HG02884 (cell line): Measurements from ENCODE around the gene CLSTN2.

Source experiments
- ATAC-seq: cut with Tn5 transposase; IDR thresholded peaks from one replicate; pipeline ENCODE4 v1.9.1; 2021; ENCODE audit warnings: mild to moderate bottlenecking, moderate library complexity; ENCODE audit not compliant: unreplicated experiment

CLSTN2 gene

DNA sequence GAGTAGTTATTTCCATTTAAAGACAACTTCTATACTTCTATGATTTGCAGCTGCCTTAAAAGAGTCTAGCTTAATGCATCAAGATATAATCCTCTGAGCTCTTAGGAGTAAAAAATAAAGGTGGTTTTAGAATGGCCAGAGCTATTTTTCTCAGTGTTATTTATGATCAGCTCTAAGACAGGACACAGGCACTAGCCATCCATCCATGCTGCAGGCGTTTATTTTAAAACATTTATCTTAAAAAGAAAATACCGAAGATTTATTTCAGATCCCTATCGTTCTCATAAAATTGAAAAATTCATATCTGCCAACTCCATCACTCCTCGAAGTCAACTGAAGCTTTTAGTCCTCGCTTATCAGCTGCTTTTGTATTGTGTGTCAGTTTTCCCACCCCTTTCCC, 243.5 kb downstream of the CLSTN2 start:
- ATAC-seq = no peak

DNA sequence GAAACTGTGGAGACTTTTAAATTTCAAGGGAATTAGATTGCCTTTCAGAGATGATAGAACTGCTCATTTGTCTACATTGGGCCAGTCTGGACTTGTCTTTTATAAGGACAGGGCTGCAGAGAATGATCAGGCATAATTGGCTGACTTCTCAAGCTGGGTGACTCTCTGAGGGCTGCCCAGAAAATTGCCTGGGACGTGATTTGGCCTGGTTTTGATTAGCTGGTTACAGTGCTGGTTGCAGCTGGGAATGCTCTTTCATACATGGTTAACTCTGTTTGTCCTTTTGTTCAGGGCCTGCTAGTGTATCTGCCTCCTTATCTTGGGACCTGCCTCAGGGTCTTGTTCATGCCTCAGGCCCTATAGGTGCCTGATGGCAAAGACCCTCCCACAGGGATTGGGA, 245.6 kb downstream of the CLSTN2 start:
- ATAC-seq = no peak

DNA sequence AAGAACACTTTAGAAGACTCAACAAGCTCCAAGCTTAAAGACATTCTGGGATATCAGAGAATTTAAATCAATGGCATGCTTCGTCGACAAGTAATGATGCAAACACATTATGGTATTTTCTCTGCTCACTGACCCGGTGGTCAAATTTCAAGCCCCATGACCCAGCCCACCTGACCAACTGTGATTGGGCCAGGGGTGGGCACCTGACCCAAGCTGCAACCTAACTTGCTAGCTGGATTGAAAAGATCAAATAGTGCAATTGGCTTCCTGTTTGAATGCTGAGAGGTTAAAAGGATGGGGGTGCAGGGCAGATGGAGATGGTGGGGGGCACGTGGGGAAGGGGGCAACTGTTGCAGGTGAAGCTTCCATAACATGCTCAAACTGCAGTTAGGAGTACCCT, 250.4 kb downstream of the CLSTN2 start:
- no peak for ATAC-seq

DNA sequence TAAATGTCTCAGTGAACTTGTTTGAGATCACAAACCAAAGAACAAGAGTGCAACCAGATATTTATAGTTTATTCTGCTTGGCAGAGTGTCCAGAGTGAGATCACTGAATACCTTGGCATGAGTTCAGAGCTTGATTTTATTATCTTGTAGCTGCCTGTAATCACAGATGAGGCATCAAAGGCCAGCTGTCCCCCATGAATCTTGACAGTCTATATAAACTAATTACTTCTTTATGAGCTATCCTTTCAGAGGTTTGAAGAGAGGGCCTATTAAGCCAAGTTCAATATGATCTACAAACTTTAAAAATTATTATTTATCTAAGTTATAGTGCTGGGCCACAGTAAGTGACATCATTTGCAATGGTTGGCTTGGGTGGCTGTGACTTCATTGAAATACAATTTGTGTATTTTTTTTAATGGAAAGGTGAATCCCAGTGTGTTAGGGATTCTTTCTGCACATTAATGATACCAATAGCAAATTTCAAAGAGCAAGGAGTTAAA, 251.5 kb downstream of the CLSTN2 start:
- no peak for ATAC-seq

DNA sequence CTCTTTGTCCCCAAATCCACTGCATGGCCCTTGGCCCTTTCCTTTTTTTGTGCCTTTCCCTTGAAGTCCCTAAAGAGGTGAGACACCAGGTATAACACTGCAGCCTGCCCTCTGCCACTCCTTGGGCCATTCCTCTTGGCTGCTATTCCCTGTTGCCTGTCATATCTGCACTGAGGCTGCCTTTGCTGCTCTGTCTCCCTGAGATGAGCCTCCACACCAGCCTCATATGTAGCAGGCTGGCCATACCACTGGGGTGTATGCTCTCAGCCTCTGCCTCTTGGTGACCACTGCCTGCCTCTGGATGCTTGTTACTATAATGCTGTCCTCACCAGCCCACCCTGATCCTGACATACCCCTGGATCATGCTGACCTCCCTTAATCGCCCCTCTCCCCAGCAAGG, 252.0 kb downstream of the CLSTN2 start:
- ATAC-seq = no peak

DNA sequence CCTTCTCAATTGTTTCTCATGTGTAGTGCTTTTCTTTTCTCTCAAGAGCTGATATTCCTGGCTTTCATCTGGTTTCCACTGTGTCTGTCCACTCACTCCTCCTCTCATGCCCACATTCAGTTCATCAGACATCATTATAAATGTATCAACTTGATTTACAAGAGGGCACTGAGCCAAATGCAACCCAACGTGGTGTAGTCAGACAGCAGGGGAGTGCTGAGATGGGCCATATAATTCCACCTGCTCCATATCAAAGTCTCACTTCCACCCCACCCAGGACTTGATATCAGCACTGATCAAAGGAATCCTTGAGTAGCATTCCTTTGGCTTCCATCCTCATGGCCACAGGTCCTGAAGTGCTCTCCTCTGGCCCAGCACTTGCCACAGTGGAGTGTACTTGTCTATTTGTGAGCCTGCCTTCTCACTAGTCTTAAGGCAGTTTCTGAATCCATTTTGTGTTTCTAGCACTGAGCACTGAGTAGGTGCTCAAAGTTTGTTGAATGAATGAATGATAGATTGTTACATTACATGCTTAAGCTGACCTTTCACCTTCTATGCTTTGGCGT, 252.8 kb downstream of the CLSTN2 start:
- ATAC-seq = no peak

DNA sequence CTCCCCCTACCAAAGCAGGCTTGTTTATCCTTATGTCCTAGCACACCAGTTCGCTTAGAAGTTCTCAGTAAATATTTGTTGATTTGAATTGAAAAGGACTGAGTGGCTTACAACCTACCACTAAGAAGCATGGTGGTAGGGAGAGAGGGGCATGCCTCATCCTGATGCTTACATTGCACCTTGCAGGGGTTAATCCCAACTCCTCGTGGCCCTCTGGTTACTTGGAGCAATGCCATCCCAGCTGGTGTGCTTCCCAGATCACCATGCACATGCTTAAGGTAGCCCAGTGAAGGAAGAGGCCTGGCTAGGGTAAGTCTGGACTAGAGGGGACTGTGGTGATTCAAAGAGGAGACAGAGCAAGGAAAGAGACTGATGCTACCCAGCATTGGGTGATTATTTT, 253.3 kb downstream of the CLSTN2 start:
- no peak for ATAC-seq

DNA sequence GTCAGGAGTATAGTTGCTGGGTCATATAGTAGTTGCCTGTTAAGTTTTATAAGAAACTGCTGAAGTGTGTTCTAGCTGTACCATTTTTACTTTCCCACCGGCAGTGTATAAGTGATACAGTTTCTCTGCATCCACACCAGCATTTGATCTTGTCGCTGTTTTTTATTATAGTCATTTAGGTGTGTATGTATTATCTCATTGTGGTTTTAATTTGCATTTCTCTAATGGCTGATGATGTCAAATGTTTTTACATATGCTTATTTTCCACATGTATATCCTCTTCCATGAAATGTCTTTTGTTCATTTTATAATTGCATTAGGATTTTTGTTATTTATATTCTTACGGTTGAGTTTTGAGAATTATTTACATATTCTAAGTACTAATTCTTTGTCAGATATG, 254.3 kb downstream of the CLSTN2 start:
- ATAC-seq = no peak

DNA sequence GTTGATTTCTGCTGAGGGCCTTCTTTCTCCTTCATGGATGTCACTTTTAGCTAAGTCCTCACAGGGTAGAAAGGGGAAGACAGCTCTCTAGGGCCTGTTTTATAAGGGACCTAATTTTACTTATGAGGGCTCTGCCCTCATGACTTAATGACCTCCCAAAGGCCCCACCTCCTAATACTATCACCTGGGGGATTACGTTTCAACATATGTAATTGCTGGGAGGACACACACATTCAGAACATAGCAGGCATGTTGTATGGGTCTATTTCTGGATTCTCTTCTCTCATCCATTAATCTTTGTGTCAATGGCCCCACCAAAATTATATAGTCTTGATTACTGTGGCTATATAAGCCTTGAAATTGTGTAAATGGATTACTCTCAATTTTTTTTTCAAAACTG, 255.0 kb downstream of the CLSTN2 start:
- ATAC-seq = no peak

DNA sequence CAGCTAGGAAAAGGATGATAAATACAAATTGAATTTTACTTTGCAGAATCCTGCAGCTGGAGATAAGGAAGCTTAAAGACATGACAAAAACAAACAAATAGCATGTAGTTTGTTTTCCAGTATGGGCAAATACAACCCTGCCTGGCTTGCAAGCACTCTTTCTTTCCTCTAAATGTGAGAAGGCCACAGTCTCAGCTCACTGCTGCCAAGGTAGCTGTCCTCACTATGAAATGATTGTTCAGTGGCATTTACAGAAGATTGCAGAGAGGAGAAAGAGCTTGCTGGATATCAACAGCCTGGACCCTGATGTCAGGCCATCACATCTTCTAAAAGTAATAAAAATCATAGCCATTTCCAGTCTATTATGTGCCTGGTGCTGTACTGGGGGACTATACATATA, 262.0 kb downstream of the CLSTN2 start:
- no peak for ATAC-seq

DNA sequence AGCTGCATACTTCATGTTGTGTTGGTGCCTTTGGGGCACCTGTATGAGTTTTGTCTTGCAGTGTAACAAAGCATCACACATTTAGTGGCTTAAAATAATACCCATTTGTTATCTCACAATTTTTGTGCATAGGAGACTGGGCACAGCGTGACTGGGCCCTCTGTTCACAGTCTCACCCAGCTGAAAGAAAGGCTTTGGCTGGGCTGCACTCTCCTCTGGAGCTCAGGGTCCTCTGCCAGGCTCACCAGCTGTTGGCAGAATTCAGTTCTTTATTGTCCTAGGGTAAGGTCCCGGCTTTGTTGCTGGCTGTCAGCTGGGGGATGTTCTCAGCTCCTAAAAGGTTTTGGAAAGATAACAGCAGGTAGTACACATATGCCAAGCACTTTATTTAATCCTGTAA, 263.3 kb downstream of the CLSTN2 start:
- no peak for ATAC-seq

DNA sequence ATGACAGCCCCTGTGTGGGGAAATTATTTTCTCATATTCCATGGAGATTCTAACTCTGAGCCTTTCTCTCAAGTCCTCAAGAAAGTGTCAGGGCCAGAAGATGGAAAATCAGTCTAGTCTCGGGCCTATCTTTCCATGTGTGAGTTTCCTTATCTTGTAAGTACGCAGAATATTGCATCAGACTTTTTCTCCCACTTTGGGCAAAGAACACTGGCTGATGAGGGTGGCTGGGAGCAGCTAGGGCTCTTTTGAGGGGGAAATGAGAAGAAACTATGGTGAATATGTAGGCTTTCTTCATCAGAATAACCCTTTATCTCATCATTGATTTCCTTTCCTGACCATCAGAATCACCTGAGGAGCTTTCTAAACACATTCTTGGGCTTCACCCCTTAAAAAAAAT, 264.0 kb downstream of the CLSTN2 start:
- no peak for ATAC-seq

DNA sequence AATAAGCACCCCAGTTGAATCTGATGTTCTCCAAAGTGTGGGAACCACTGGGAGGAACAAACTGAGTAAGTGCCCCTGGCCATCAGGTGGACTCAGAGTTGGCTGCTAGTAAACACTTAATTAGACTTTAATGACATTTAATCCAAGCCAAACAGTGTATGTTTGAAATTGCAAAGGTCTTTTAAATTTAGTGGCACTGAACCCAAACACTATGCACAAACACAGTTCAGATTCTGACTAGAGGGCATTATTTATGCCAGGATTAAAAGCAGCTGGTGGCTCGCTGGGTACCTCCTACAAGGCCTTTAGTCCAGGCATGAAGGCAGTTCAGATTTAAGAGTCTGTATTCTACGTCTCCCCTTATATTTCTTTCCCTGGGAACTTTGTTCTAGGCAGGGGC, 264.8 kb downstream of the CLSTN2 start:
- ATAC-seq = no peak

DNA sequence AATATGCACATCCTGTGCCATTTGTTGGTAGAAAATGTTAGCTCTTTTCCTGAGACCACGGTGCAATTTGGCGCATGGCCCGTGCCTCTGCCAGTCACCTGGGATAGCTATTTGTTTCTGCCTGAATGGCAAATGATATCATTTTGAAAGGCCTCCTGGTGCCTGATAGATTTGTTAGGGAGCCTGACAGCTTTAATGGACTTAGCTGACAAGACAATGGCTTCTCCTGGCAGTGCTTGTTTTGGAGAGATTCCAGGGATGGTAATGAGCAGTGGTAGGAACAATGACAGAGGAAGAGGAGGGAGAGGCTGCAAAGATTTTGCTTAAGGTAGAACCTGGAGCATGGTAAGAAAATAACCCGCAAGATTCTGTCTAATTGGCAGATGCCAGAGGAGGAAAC, 268.5 kb downstream of the CLSTN2 start:
- ATAC-seq = no peak

DNA sequence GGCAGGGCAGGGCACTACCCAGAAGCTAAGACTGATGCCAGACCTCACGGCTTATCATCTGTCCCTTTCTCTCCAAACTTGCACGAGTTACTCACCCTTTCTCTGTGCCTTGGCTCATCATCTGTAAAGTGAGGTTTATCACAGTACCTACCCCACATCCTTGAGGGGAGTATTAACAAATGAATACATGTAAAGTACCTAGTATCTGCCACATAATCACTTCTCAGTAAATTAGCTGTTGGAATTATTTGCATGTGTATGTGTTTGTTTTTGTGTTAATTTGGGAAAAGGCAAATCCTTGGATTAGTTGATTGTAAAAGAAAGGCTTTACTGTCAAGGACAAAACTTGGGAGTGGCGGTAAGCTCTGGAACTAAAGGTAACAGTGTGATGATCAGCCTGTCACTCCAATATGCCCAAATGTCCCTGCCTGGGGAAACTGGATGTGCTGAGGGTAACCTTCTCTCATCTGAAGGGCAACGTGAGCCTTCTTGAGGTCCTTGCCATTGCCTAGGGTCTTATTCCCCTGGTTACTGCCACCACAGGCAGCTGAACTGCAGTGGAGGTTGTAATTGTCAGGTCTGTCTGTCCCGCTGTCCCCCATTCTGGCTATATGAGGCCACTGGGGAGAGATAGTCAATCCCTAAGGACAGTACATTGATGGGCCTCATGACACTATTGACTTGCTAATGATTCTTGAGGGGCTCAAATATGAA, 269.4 kb downstream of the CLSTN2 start:
- ATAC-seq = no peak

DNA sequence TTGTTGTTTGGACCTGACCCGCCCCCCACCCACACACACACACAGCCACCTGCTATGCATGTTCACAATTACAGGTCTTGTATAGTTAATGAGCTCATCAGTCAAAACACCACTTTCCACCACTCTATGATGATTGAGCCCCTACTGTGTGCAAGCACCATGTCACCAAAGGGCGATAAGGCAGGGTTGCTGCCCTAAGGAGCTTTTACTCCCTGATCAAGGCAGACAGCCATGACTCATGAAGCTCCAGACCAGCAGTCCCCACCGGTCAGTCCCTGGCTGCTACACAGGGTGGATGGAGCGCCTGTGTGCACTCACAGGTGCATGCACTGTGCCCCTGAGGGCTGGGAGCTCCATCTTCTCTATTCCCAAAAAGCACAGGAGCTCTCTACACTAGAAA, 270.6 kb downstream of the CLSTN2 start:
- ATAC-seq = no peak

DNA sequence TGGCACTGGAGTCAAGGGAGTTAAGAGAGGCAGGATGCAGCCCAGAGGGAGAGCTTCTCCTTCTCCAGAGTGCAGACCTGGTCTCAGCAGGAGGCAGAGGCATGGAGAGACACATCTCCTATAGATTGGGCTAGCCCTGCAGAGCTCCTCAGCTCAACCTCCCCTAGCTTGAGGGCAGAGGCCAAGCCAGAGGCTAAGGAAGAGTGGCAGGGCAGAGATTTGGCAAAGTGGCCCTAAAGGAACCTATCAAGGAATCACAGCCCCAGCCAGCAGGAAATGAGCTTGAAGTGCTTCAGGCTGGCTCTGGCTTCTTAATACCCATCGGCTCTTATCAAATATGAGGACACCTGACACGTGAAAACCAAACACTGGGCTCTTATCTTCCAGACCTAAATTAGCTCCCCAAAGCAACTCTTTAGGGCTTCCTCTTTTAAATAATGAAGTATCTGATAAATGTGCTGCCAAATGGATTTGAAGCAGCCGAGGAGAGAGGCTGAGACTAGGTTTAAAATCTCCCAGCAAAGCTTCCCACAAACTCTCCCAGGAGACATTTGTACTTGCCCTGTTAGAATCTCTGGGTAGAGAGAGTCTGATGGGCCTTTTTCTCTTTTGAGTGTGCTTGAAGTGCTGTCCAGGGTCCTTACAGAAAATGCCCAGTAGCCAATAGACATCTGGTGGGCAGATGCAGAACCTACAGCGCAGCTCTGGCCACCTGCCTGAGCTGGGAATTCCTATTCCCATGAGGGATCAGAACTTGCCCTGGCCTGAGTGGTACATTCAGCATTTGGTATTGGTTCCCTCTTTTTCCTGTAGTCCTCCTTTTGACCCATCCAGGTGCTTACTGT, 271.4 kb downstream of the CLSTN2 start:
- ATAC-seq = no peak

DNA sequence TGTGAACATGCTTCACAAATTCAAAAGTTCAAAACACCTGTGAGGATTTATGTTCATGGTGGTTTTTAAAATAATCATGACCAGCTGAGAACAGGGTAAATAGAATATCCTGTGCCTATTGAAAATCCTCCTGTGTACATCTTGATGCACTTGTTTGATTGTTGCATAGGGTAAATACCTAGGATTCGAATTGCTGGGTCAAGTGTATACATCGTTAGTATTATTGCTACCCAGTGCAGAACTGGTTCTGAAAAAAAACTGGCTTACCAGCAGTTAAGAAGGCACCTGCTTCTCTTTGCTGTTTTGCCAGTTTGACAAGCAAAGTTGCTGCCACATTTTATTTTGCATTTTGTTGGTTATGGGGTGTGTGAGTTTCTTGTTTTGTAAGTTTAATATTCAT, 272.6 kb downstream of the CLSTN2 start:
- ATAC-seq = no peak

DNA sequence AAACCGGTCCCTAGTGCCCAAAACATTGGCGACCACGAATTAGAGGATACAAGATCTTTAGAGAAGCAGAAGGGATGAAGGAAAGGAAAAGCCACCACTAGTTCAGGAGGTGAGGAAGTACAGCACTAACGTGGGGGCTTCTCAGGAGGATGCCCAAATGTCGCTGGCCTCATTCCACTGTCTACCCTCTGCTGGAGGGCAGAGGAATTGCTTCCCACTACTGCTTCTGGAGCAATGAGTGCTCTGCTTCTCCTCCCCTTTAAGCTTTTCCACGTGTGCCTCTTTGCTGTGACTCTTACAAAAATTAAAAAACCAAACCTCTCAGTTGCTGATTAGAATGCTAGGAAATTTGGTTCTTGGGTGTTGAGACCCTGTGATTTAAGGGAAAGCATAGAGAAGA, 281.3 kb downstream of the CLSTN2 start:
- peak; percentile 50 for ATAC-seq

DNA sequence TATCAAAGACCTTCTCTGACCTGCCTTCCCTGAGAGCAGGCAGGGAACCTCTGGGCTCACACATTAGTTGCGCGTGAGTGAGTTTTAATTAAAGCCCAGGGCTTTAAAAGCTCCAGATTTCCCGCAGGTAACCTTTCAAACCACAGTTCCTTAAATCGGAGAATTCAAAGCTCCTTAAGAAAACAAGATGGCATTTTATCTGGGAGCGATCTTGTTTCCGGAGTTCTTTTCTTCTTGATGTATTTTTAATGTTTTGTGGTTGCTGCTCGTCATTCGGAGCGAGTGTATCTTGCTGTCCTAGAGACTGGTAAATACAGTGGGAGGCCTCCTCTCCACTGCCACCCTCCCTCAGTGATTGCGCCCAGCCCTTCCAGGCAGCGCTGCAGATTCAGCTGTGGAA, 284.3 kb downstream of the CLSTN2 start:
- ATAC-seq = no peak

DNA sequence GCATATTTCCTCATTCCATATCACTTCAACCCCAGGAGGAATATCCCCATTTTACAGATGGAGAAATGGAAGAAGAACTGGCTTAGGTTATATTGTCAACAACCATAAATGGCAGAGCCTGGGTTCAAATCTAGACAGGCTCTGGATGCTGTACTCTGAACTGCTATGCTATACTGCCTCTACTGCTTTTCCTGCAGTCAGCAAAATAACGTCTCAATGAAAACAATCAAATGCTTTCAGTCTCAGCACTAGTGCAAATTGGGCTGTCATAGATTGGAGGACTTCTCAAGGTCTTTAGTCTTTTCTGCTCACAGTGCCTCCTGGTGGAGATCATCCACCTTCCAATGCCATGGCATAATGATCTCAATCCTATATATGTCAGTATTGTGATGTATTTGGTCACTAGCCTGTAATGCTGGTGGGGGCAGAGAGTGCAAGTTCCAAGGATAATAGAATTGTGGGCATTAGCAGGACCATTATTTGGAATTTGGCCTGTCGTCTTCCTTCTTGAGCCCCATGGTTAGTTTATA, 285.0 kb downstream of the CLSTN2 start:
- ATAC-seq = no peak

DNA sequence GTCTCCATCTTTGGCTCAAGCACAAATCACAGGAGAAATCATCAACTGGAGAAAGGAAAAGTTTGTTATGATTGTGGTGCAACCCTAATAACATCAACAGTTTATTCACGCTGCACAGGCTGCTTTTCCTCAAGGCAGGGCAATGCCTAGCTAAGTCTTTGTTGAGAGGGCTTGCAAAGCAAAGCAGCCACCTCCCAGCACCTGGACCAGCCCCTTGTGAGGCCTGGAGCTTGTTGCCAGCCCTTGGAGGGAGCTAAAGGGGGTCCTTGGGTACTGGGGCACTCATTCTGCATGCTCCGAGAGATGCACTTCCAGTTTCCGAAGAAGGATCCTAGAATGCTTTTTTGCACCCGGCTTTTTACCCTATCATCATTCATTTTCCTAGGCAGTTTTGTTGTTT, 288.2 kb downstream of the CLSTN2 start:
- ATAC-seq = no peak
